Activated CD4-positive, alpha-beta T cell treated with anti-CD3 and anti-CD28 coated beads, Interleukin-2, amount 50 U/mL, for 1 hour (primary cell): ENCODE measurements around the gene RAB15.
A peak's percentile ranks its signal among the peaks of the same experiment; 100 is the strongest.
"Not testable (repeated sequence)": the region's sequence is repeated elsewhere in the genome, so short reads cannot be mapped to it uniquely, and the experiment has no call there.

Source experiments
- DNase-seq: peaks from one replicate; pipeline ENCODE4 v3.0.0-alpha.2; 2020

RAB15 gene

GRCh38 chr14:64935508-64935907, 36.6 kb downstream of the RAB15 start:
- no peak for DNase-seq

DNA sequence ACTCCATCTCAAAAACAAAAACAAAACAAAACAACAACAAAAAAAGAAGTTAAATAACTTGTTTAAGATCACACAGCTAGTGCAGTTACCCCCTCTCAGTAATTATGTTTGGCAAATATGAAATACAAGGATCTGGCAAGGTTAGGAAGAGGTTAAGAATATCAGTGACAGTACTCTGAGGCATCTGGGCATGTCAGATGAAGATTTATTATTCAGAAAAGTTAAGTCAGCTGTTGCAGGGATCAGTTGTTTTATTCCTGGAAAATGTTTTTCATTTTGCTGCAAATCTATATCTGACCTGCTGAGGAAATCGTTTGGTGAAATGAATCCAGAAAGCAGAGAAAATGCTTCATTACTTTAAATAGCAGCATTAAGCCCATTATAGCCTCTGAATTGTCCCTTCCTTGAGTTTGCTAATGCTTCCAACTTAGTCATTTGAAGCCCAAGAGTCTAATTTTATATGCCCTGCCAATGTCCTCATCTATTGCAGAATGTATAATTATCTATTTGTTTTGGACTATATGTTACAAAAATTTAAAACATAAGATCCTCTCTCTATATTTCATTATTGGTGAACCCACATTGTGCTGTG, 37.7 kb downstream of the RAB15 start:
- DNase-seq = no peak

- no peak for DNase-seq
Observed at GRCh38 chr14:64932231-64932630, 39.9 kb downstream of the RAB15 start.

- no peak for DNase-seq
Observed at GRCh38 chr14:64931123-64931522, 41.0 kb downstream of the RAB15 start.

DNA sequence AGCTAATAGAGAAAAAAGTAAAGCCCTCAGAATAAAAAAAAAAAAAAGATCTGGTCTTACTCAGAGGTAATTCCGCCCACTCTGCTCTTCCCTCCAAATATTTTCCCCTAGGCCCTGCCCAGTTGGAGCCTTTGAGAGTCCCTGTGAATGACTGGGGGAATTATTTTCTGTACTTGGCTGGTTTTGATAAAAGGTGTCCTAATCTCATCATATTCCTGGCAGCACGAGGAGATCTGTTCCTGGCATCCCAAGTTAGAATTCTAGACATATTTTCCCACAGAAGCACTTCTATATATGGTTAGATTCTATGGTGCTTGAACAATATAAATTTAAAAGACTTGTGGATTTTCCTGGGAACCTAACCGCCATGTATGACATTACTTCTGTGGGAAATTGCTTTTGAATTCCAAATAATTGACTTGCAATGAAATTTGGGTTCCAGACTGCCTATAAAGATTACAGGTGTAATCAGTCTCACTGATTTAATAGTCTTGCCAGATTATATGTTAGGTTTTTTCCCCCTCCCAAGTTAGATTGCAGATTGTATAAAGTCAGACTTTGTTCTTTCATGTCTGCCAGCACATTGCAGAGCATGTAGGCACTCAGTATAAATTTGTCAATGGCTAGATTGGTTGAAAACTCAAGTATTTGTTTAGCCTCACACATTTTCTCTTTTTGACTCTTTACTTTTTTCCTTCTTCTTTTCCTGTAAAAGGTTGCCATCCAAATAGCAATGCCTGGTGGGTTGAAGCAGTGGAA, 41.9 kb downstream of the RAB15 start:
- DNase-seq = no peak

DNA sequence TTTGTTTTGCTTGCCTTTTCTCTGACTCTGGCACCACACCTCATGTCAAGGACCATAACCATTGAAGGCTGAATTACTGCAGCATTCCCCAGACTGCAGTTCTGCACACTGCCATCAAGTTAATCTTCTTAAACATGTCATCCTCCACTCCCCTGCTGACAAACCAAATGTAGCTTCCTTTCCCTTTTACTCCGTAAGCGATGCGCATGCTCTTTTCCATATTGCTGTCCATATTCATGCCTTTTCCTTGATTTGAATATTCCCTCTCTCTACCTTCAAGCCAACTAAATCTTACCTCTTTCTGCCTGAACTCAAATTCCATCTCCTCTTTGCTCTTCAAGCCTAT, 43.1 kb downstream of the RAB15 start:
- no peak for DNase-seq

- no peak for DNase-seq
Observed at GRCh38 chr14:64928239-64929013, 43.7 kb downstream of the RAB15 start.

GRCh38 chr14:64927031-64927430, 45.1 kb downstream of the RAB15 start:
- no peak for DNase-seq

- DNase-seq = no peak
Observed at GRCh38 chr14:64926398-64926995, 45.6 kb downstream of the RAB15 start.

- DNase-seq = no peak
Observed at GRCh38 chr14:64923015-64923414, 49.1 kb downstream of the RAB15 start.

DNA sequence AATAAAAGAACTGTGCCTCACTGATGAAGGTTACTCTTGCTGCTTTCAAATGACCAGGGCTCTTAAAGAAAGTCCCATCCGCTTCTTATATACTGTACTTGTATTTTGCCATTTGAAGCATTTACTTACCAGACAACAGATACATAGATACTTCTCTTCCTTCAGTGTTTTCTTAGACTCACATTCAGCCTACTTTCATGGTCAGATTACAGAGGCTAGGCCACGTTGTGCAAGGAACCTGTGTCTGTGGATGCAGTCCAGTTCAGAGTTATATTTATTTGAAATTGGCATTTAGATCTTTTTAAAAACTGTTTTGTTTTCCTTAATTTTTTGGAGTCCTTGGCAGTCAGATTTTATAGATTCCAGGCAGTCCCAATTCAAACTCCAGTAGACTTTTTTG, 51.7 kb downstream of the RAB15 start:
- no peak for DNase-seq

- DNase-seq = no peak
Observed at GRCh38 chr14:64919618-64920017, 52.5 kb downstream of the RAB15 start.

GRCh38 chr14:64919215-64919614, 52.9 kb downstream of the RAB15 start:
- DNase-seq = no peak

DNA sequence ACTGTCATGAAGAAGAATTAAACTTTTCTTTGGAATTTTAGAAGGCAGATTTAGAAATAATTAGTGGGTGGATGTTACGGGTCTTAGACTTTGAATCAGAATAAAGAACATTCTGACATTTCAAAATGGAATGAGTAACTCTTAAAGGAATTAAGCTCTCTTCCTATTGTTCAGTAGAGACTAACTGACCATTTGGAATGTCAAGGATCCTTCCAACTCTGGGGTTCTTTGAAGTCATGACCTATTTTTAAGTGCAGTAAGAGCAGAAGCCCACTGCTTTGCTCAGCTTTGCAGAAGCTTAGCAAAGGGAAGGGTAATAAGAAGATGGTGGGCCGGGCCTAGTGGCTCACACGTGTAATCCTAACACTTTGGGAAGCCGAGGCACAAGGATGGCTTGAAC, 53.9 kb downstream of the RAB15 start:
- DNase-seq = no peak

- DNase-seq = no peak
Observed at GRCh38 chr14:64915797-64916196, 56.3 kb downstream of the RAB15 start.

GRCh38 chr14:64915029-64915424, 57.1 kb downstream of the RAB15 start:
- DNase-seq = no peak

DNA sequence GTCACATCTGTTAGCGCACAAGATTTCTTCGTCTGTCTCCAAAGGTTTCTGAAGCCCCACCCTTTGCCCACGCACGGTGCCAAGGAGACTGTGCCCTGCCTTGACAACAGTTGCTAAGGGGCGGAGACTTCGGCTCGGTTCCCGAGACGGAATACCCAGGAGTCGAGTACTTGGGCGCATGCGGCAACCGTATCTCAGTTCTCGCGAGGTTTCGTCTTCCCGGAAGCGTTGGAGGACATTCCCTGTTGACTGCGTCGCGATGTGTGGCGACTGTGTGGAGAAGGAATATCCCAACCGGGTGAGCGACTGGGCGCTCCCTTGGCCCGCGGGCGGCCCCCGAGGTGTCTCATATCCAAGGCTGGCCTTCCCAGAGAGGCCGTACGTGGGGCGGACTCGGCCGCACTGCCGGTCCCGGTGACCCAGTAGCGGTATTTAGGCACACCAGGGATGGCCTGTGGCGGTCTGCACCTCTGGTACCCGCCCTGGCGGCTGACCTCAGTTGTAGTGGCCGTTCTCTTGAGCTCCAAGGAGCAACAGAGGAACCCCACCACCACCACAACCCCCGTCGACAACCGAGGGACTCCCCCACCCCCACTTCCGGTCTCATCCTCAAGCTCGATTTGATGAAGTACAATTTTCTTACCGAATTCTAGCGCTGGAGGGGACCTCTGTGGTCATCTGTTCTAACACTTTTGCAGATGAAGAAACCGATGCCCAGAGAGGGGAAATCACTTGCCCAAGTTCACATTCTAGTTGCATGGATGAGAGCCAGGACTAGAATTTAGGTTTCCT, 57.7 kb downstream of the RAB15 start, which contains the start of gene CHURC1:
Gene CHURC1, plus strand, starts transcription at position 219 of the 792 bp plus-strand sequence. Its CDS starts 41 bp downstream, at position 260.
- peak; percentile 98 for DNase-seq

GRCh38 chr14:64913477-64913876, 58.7 kb downstream of the RAB15 start:
- DNase-seq = not testable (repeated sequence)

DNA sequence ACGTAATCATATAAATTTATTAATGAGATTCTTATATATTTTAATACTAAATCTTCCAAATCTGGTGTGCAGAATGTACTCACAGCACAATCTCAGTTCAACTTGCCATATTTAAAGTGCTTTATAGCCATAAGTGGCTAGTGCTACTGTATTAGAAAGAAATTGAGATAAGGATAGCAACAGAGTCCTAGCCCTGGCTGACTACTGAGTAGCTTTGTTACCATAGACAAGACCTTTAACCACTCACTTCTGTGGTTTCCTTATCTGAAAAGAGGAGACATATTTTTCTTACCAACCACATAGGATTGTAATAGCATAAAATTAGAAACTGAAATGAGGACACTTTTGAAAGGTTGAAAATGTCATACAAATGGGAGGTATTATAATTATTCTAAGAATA, 59.9 kb downstream of the RAB15 start:
- DNase-seq = no peak

GRCh38 chr14:64910847-64911495, 61.2 kb downstream of the RAB15 start:
- DNase-seq = no peak

DNA sequence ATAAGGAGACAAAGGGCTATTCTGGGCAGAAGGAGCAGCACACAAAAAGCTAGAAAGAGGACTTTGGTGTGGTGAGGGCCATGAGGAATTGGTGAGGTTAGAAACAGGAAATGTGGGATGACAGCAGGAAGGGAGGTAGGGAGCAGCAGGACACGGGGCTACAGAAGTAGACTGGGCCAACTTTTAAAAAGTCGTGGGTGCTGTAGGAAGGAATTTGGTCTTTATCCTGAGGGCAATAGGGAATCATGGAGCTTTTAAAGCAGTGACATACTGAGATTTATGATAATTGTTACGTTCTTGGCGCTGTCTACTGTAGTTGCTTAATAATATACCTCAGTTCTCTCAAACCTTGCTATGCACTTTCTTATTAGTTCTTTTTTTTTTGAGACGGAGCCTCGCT, 66.1 kb downstream of the RAB15 start:
- DNase-seq = no peak

- no peak for DNase-seq
Observed at GRCh38 chr14:64899958-64900357, 72.2 kb downstream of the RAB15 start.
